DND-41 (cell line): Measurements from ENCODE around the gene TRIM4.
"Not testable (repeated sequence)": the region's sequence is repeated elsewhere in the genome, so short reads cannot be mapped to it uniquely, and the experiment has no call there.

Experiments
- EZH2 ChIP-seq: IDR thresholded peaks from 3 replicates; pipeline ENCODE4 v1.6.1; 2012; ENCODE audit warnings: borderline replicate concordance, low read depth, mild to moderate bottlenecking, moderate library complexity, low read length, inconsistent platforms; ENCODE audit not compliant: severe bottlenecking
- TF ChIP-seq, protein P1 (sequence below): IDR thresholded peaks from 2 replicates; pipeline ENCODE4 v1.5.1; 2012; ENCODE audit warnings: borderline replicate concordance, low read length, moderate library complexity, mild to moderate bottlenecking; ENCODE audit not compliant: poor library complexity, severe bottlenecking; ENCODE audit errors: extremely low read depth

- TF ChIP-seq, protein P1, sequence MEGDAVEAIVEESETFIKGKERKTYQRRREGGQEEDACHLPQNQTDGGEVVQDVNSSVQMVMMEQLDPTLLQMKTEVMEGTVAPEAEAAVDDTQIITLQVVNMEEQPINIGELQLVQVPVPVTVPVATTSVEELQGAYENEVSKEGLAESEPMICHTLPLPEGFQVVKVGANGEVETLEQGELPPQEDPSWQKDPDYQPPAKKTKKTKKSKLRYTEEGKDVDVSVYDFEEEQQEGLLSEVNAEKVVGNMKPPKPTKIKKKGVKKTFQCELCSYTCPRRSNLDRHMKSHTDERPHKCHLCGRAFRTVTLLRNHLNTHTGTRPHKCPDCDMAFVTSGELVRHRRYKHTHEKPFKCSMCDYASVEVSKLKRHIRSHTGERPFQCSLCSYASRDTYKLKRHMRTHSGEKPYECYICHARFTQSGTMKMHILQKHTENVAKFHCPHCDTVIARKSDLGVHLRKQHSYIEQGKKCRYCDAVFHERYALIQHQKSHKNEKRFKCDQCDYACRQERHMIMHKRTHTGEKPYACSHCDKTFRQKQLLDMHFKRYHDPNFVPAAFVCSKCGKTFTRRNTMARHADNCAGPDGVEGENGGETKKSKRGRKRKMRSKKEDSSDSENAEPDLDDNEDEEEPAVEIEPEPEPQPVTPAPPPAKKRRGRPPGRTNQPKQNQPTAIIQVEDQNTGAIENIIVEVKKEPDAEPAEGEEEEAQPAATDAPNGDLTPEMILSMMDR: not testable (repeated sequence)
- TF ChIP-seq EZH2: not testable (repeated sequence)
Measured at GRCh38 chr7:99954643-99955042, 35.3 kb upstream of the TRIM4 start.
